ENCODE data around the gene KRT13. TPM values are rescaled to one million over a fixed set of nuclear protein-coding genes. Genes with fewer than 3 reads are reported as not detected.

The KRT13 gene
- total and polyA plus RNA-seq, 9 of the 15 experiments (the other 6 are each of a cell fraction or from before 2014, with no cell fraction given), result 0.11 to 1.1 (median 0.24) TPM; not detected in 3

DNA sequence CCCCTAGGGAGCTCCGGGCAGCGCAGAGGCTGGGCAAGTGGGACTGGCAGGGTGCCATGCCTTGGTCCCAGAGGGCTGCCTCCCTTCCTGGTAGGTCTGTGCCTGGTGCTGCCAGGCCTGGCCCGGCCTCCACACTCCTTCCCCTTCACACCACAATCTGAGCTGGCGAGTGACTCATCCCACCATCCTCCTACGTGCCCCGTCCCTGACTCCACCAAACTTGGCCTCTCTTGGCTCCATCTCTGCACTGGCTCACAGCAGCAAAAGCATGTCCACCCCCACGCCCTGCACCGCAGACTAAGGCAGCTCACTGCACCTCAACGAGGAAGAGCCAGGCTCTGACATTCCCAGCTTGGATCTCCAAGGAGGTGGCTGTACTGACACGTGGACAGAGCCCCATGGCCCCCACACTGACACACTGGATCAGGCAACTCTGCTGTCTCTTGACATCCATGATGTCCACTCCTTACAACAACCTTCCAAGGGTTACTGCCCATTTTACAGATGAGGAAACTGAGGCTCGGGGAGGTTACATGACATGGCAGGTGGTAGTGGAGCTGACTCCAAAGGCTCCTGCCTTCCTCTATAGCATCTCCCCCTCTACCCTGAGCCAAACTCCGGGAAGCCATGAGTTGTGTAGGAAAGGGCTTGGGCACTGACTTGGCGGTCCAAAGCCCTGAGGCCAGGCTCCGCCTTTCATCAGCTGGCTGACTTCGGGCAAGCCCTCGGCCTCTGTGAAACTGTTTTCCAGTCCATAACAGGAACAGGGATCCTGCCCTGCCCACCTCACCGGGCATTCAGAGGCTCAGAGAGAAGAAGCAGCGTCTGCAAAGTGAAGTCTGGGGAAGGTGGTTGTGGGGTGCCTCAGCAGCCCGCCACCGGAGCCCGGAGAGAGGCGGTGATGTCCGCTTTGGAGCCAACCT lies 42.8 kb upstream of the KRT13 start (continued):
- TF ChIP-seq THAP12 (CRISPR knock-in tag; IDR thresholded peaks at IDR 0.05), result no peak
- TF ChIP-seq RCOR1 (IDR thresholded peaks at IDR 0.05; ENCODE audit: borderline replicate concordance in 1 of 2, low read depth in 2 of 2, low read length in 2 of 2), result peak in 1 of 2 experiments; percentile 72; a peak in 1 of 4 replicates
- TF ChIP-seq ZNF511 (CRISPR knock-in tag; IDR thresholded peaks at IDR 0.05), result 0 out of 2 replicates have a peak, but pooled peaks have one; percentile 39
- TF ChIP-seq KDM1A (IDR thresholded peaks at IDR 0.05), result peak; percentile 88 to 92
- peak; percentile 90 for TF ChIP-seq HDAC2 (IDR thresholded peaks at IDR 0.05)
- TF ChIP-seq GABPA (tag; conservative IDR thresholded peaks at IDR 0.05; ENCODE audit: low read depth), result no peak
- no peak for TF ChIP-seq MEIS2 (IDR thresholded peaks at IDR 0.05; ENCODE audit: partially characterized antibody)
- TF ChIP-seq NCOA4 (IDR thresholded peaks at IDR 0.05; ENCODE audit: partially characterized antibody), result no peak
- peak; percentile 82 for TF ChIP-seq FOSL1 (tag; conservative IDR thresholded peaks at IDR 0.05)
- no peak for TF ChIP-seq HDAC6 (IDR thresholded peaks at IDR 0.05; ENCODE audit: low read depth, low read length)
- no peak for TF ChIP-seq C11orf30 (IDR thresholded peaks at IDR 0.05; ENCODE audit: low read depth)
- TF ChIP-seq, protein P1, sequence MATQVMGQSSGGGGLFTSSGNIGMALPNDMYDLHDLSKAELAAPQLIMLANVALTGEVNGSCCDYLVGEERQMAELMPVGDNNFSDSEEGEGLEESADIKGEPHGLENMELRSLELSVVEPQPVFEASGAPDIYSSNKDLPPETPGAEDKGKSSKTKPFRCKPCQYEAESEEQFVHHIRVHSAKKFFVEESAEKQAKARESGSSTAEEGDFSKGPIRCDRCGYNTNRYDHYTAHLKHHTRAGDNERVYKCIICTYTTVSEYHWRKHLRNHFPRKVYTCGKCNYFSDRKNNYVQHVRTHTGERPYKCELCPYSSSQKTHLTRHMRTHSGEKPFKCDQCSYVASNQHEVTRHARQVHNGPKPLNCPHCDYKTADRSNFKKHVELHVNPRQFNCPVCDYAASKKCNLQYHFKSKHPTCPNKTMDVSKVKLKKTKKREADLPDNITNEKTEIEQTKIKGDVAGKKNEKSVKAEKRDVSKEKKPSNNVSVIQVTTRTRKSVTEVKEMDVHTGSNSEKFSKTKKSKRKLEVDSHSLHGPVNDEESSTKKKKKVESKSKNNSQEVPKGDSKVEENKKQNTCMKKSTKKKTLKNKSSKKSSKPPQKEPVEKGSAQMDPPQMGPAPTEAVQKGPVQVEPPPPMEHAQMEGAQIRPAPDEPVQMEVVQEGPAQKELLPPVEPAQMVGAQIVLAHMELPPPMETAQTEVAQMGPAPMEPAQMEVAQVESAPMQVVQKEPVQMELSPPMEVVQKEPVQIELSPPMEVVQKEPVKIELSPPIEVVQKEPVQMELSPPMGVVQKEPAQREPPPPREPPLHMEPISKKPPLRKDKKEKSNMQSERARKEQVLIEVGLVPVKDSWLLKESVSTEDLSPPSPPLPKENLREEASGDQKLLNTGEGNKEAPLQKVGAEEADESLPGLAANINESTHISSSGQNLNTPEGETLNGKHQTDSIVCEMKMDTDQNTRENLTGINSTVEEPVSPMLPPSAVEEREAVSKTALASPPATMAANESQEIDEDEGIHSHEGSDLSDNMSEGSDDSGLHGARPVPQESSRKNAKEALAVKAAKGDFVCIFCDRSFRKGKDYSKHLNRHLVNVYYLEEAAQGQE (IDR thresholded peaks at IDR 0.05; ENCODE audit: borderline replicate concordance), result no peak
- TF ChIP-seq, protein P1 (CRISPR knock-in tag; IDR thresholded peaks at IDR 0.05; ENCODE audit: low read depth), result no peak
- peak; percentile 97 for TF ChIP-seq BCOR (IDR thresholded peaks at IDR 0.05)
- no peak for TF ChIP-seq ZSCAN29 (IDR thresholded peaks at IDR 0.05)
- TF ChIP-seq, protein P2, sequence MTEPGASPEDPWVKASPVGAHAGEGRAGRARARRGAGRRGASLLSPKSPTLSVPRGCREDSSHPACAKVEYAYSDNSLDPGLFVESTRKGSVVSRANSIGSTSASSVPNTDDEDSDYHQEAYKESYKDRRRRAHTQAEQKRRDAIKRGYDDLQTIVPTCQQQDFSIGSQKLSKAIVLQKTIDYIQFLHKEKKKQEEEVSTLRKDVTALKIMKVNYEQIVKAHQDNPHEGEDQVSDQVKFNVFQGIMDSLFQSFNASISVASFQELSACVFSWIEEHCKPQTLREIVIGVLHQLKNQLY (CRISPR knock-in tag; conservative IDR thresholded peaks at IDR 0.05), result no peak
